Activated CD4-positive, alpha-beta T cell treated with anti-CD3 and anti-CD28 coated beads for 24 hours (primary cell): ENCODE measurements around the gene ETDC.

Experiments
- DNase-seq, 2 donors: peaks; one replicate each; pipeline ENCODE4 v3.0.0-alpha.2; 2020; ENCODE audit warnings: low read depth in 2 of 2

The ETDC gene

DNA sequence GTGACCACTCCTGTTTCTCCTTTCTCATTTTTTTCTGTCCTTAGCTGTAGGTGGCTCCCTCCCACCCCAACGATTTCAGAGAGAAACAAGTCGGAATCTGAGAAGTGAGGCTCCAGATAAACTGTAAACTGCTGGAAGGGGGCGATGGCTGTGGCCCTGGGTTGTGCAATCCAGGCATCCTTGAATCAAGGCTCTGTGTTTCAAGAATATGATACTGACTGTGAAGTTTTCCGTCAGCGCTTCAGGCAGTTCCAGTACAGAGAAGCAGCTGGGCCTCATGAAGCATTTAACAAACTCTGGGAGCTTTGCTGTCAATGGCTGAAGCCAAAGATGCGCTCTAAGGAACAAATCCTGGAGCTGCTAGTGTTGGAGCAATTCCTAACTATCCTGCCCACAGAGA lies 37.7 kb downstream of the ETDC start:
- DNase-seq, result no peak

DNA sequence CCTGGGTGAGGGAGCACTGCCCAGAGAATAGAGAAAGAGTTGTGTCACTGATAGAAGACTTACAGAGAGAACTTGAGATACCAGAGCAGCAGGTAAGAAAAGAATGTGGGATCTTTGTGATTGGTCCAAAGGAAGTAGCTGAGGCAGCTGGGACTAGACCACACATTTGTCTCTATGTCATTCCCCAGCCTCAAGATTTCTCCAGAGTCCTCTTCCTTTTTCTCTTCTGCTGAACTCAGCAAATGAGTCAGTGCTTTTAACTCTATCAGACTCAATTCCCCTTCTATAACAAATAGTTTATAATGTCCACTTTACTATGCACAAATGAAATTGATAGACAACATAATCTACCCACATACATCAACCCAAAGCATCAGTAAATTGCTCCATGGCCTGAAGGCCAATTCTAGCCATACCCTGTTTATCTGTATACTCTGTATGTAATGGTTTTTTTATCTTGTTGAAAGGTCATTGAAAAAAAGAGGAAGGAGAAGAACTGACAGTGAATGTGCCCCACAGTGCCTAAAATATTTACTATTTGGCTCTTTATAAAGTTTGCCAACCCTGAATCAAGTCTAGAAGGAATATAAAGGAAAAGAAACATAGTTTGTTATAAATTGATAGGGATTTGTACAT lies 38.2 kb downstream of the ETDC start:
- no peak for DNase-seq

DNA sequence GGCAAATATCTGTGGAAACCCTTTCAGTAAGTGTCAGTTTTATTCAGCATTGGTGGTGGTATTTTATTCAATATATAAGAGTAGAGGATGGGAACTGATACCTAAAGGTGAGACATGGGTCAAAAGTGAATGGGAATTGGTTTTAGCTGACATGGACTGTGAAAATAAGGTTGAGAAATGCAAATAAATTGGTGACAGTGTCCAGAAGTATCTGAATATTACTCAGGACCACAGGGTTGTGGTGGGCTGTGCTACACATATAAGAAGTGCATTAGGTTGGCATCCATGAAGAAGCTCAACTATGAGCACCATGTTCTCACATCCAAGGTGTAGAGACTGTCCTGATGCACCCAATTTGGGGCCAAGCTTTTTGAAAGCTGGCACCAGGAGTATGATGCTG lies 45.0 kb downstream of the ETDC start:
- DNase-seq, result no peak
